ENCODE data around the gene TTC13. TPM values are rescaled to one million over a fixed set of nuclear protein-coding genes. Genes with fewer than 3 reads are reported as not detected.
A peak's percentile ranks its signal among the peaks of the same experiment; 100 is the strongest.

TTC13 gene
- total RNA-seq, 1 donor from 2014 or later = 20.9 TPM

GRCh38 chr1:230866171-230867070, 112.2 kb downstream of the TTC13 start:
- Mint-ChIP-seq H3K27me3 (ENCODE audit: low read depth) (no peaks in the 10 kb centered on the region), H3K36me3 (ENCODE audit: low read depth) (peaks cover 5% of the 10 kb centered on the region), H3K4me3 (peak overlapping the region; percentile 98), H3K27ac (ENCODE audit: unreplicated experiment) (peak overlapping the region; percentile 38), H3K9me3 (no peaks in the 10 kb centered on the region), H3K4me1 (peaks cover 61% of the 10 kb centered on the region)
- no peak for TF ChIP-seq CTCF (conservative IDR thresholded peaks at IDR 0.05)
- no peak for DNase-seq (ENCODE audit: low read depth, low spot score)

- H3K4me1 Mint-ChIP-seq = peaks cover 73% of the 10 kb centered on the region
- H3K27me3 Mint-ChIP-seq (ENCODE audit: low read depth) = no peaks in the 10 kb centered on the region
- peaks cover 5% of the 10 kb centered on the region for H3K9me3 Mint-ChIP-seq
- peaks cover 11% of the 10 kb centered on the region for H3K36me3 Mint-ChIP-seq (ENCODE audit: low read depth)
- TF ChIP-seq CTCF (conservative IDR thresholded peaks at IDR 0.05) = no peak
- H3K4me3 Mint-ChIP-seq = peak overlapping the region; percentile 98
- H3K27ac Mint-ChIP-seq (ENCODE audit: unreplicated experiment) = no peak overlapping the region
- no peak for DNase-seq (ENCODE audit: low read depth, low spot score)
These were observed 113.4 kb downstream of the TTC13 start for GRCh38 chr1:230865062-230865817.

- Mint-ChIP-seq H3K36me3 (ENCODE audit: low read depth) (peaks cover 11% of the 10 kb centered on the region), H3K4me1 (peaks cover 74% of the 10 kb centered on the region), H3K9me3 (peaks cover 5% of the 10 kb centered on the region), H3K27me3 (ENCODE audit: low read depth) (no peaks in the 10 kb centered on the region), H3K4me3 (peak overlapping the region; percentile 29), H3K27ac (ENCODE audit: unreplicated experiment) (no peak overlapping the region)
- no peak for DNase-seq (ENCODE audit: low read depth, low spot score)
- TF ChIP-seq CTCF (conservative IDR thresholded peaks at IDR 0.05) = no peak
These were observed 114.2 kb downstream of the TTC13 start for GRCh38 chr1:230864441-230864840.

- TF ChIP-seq CTCF (conservative IDR thresholded peaks at IDR 0.05) = no peak
- no peak overlapping the region for H3K27ac Mint-ChIP-seq (ENCODE audit: unreplicated experiment)
These were observed 115.2 kb downstream of the TTC13 start for GRCh38 chr1:230863449-230863848.

GRCh38 chr1:230861970-230862595, 116.6 kb downstream of the TTC13 start:
- no peaks in the 10 kb centered on the region for H3K27me3 Mint-ChIP-seq (ENCODE audit: low read depth)
- no peak for DNase-seq (ENCODE audit: low read depth, low spot score)
- H3K9me3 Mint-ChIP-seq = peaks cover 5% of the 10 kb centered on the region
- no peak overlapping the region for H3K27ac Mint-ChIP-seq (ENCODE audit: unreplicated experiment)
- H3K4me3 Mint-ChIP-seq = no peak overlapping the region
- no peak for TF ChIP-seq CTCF (conservative IDR thresholded peaks at IDR 0.05)
- H3K36me3 Mint-ChIP-seq (ENCODE audit: low read depth) = peaks cover 11% of the 10 kb centered on the region
- peaks cover 87% of the 10 kb centered on the region for H3K4me1 Mint-ChIP-seq

More at GRCh38 chr1:230863449-230863848, 115.2 kb downstream of the TTC13 start:
- Mint-ChIP-seq H3K27me3 (ENCODE audit: low read depth) (no peaks in the 10 kb centered on the region), H3K4me3 (no peak overlapping the region), H3K4me1 (peaks cover 81% of the 10 kb centered on the region), H3K36me3 (ENCODE audit: low read depth) (peaks cover 11% of the 10 kb centered on the region), H3K9me3 (peaks cover 5% of the 10 kb centered on the region)
- no peak for DNase-seq (ENCODE audit: low read depth, low spot score)
